K562 (cell line): ENCODE measurements around the gene FZD4. TPM values are rescaled to one million over a fixed set of nuclear protein-coding genes. Genes with fewer than 3 reads are reported as not detected.

ENCODE experiments used
- CHCHD3 ChIP-seq: fragments of 250-450 bp; sonication (Bioruptor Pico); IDR thresholded peaks from 2 replicates; pipeline ENCODE4 v2.1.2; 2022; ENCODE audit warnings: mild to moderate bottlenecking
- DPF2 ChIP-seq: fragments of 450-650 bp; IDR thresholded peaks from 2 replicates; pipeline ENCODE4 v1.6.1; 2016
- FOXP1 ChIP-seq: sonication (generic); formaldehyde crosslinking; IDR thresholded peaks from 2 replicates; pipeline ENCODE4 v1.8.0; 2022; ENCODE audit warnings: mild to moderate bottlenecking, missing genetic modification reagents
- HNRNPLL ChIP-seq: fragments of 200-400 bp; formaldehyde crosslinking; IDR thresholded peaks from 2 replicates; pipeline ENCODE4 v1.6.1; 2017; ENCODE audit warnings: low read length, low read depth, mild to moderate bottlenecking; ENCODE audit not compliant: poor library complexity, severe bottlenecking
- MAFK ChIP-seq: IDR thresholded peaks from 2 replicates; pipeline ENCODE4 v1.6.1; 2011; ENCODE audit warnings: low read length, improper control_type of control experiment
- MTA1 ChIP-seq: fragments of 450-650 bp; IDR thresholded peaks from 2 replicates; pipeline ENCODE4 v1.6.1; 2017; ENCODE audit warnings: borderline replicate concordance
- RBBP5 ChIP-seq: fragments of 200-600 bp; sonication (generic); IDR thresholded peaks from 2 replicates; pipeline ENCODE4 v1.6.1; 2012; ENCODE audit warnings: borderline replicate concordance, mild to moderate bottlenecking, low read length, control low read depth, inconsistent platforms; ENCODE audit not compliant: insufficient read depth, poor library complexity, severe bottlenecking
- TEAD2 ChIP-seq: fragments of 450-650 bp; IDR thresholded peaks from 2 replicates; pipeline ENCODE4 v1.6.1; 2016; ENCODE audit warnings: missing genetic modification characterization, control low read depth, missing compliant biosample characterization
- ZNF140 ChIP-seq: fragments of 250-450 bp; sonication (Bioruptor Pico); IDR thresholded peaks from 2 replicates; pipeline ENCODE4 v1.8.0; 2021; ENCODE audit warnings: moderate library complexity, mild to moderate bottlenecking, inconsistent platforms
- ZNF146 ChIP-seq: IDR thresholded peaks from one replicate; pipeline ENCODE4 v1.6.1; 2018; ENCODE audit warnings: missing compliant biosample characterization; ENCODE audit not compliant: unreplicated experiment
- polyA plus RNA-seq, 8 experiments: library from polyadenylated mRNA; depleted of rRNA in 4 of 8; stranded (reverse) in 5 of 8; unstranded in 3 of 8; fragments of >200 nt; fragmentation: Nextera tagmentation in 2 of 8; fragmentation: Illumina TruSeq in 1 of 8; extraction: Ambion mirVana in 2 of 8; extraction: Trizol in 1 of 8; gene quantifications; 2 replicates each; pipeline versions ENCODE4 v1.2.1 to v1.2.3, GENCODE V29; 2011 to 2014; ENCODE audit warnings: inconsistent platforms in 1 of 8, missing spikeins in 1 of 8
- total RNA-seq, 7 experiments: library from RNA; depleted of rRNA in 6 of 7; stranded (reverse); fragments of >200 nt in 6 of 7; fragmentation: Illumina TruSeq in 2 of 7; extraction: Trizol in 2 of 7; gene quantifications; 2 replicates each; pipeline versions ENCODE4 v1.2.1 to v1.2.3, GENCODE V29; 2011 to 2021; ENCODE audit warnings: low replicate concordance in 1 of 7
- TF ChIP-seq, protein P1 (sequence below): fragments of 200-600 bp; sonication (generic); IDR thresholded peaks from one replicate; pipeline ENCODE4 v1.6.1; 2012; ENCODE audit warnings: mild to moderate bottlenecking, low read depth, low read length, inconsistent platforms
- TF ChIP-seq, protein P2 (sequence below): sonication (generic); formaldehyde crosslinking; IDR thresholded peaks from 2 replicates; pipeline ENCODE4 v1.8.0; 2022; ENCODE audit warnings: mild to moderate bottlenecking, missing genetic modification reagents
- TF ChIP-seq, protein P3 (sequence below): fragments of 250-450 bp; sonication (Bioruptor Pico); IDR thresholded peaks from 2 replicates; pipeline ENCODE4 v1.9.0; 2021; ENCODE audit warnings: mild to moderate bottlenecking

FZD4 gene
- total and polyA plus RNA-seq, 9 of the 15 experiments (the other 6 are each of a cell fraction or from before 2014, with no cell fraction given) = 1.2 to 7.9 (median 5.8) TPM

DNA sequence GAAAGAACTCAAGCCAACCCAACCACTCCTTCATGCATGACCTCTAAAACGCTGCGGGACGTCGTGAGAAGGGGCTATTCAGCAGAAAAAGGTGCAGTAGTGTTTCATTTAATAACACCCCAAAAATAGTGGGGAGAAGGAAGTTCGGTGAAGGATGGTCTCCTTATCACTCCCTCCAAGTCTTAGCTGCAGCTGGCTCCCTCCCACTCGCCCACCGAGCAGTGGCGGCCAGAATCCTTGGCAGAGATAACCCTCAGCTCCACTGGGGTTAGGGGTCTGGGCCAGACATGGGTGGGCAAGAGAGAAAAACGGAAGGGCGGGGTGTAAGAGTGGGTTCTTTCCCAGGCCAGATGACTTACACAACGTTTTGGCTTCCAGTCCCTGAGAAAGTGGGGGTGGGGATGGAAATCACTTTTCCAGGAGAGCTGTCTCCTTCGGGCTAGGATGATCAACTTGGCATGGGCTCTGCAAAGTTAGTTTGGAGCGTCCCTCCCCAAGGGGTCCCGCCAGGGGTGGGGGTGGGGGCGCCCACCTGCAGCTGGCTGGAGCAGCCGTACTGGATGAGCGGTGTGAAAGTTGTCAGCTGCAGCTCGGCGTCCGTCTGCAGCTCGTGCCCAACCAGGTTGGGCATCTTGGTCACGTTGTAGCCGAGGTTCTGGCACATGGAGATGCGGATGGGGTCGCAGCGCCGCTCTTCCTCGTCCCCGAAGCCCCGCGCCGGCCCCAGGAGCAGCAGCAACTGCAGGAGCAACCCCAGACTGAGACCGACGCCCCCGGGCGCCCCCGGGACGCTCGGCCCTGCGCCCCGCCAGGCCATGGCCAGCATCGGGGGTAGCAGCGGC, 705 bp downstream of the FZD4 start (continued):
- TF ChIP-seq, protein P1, sequence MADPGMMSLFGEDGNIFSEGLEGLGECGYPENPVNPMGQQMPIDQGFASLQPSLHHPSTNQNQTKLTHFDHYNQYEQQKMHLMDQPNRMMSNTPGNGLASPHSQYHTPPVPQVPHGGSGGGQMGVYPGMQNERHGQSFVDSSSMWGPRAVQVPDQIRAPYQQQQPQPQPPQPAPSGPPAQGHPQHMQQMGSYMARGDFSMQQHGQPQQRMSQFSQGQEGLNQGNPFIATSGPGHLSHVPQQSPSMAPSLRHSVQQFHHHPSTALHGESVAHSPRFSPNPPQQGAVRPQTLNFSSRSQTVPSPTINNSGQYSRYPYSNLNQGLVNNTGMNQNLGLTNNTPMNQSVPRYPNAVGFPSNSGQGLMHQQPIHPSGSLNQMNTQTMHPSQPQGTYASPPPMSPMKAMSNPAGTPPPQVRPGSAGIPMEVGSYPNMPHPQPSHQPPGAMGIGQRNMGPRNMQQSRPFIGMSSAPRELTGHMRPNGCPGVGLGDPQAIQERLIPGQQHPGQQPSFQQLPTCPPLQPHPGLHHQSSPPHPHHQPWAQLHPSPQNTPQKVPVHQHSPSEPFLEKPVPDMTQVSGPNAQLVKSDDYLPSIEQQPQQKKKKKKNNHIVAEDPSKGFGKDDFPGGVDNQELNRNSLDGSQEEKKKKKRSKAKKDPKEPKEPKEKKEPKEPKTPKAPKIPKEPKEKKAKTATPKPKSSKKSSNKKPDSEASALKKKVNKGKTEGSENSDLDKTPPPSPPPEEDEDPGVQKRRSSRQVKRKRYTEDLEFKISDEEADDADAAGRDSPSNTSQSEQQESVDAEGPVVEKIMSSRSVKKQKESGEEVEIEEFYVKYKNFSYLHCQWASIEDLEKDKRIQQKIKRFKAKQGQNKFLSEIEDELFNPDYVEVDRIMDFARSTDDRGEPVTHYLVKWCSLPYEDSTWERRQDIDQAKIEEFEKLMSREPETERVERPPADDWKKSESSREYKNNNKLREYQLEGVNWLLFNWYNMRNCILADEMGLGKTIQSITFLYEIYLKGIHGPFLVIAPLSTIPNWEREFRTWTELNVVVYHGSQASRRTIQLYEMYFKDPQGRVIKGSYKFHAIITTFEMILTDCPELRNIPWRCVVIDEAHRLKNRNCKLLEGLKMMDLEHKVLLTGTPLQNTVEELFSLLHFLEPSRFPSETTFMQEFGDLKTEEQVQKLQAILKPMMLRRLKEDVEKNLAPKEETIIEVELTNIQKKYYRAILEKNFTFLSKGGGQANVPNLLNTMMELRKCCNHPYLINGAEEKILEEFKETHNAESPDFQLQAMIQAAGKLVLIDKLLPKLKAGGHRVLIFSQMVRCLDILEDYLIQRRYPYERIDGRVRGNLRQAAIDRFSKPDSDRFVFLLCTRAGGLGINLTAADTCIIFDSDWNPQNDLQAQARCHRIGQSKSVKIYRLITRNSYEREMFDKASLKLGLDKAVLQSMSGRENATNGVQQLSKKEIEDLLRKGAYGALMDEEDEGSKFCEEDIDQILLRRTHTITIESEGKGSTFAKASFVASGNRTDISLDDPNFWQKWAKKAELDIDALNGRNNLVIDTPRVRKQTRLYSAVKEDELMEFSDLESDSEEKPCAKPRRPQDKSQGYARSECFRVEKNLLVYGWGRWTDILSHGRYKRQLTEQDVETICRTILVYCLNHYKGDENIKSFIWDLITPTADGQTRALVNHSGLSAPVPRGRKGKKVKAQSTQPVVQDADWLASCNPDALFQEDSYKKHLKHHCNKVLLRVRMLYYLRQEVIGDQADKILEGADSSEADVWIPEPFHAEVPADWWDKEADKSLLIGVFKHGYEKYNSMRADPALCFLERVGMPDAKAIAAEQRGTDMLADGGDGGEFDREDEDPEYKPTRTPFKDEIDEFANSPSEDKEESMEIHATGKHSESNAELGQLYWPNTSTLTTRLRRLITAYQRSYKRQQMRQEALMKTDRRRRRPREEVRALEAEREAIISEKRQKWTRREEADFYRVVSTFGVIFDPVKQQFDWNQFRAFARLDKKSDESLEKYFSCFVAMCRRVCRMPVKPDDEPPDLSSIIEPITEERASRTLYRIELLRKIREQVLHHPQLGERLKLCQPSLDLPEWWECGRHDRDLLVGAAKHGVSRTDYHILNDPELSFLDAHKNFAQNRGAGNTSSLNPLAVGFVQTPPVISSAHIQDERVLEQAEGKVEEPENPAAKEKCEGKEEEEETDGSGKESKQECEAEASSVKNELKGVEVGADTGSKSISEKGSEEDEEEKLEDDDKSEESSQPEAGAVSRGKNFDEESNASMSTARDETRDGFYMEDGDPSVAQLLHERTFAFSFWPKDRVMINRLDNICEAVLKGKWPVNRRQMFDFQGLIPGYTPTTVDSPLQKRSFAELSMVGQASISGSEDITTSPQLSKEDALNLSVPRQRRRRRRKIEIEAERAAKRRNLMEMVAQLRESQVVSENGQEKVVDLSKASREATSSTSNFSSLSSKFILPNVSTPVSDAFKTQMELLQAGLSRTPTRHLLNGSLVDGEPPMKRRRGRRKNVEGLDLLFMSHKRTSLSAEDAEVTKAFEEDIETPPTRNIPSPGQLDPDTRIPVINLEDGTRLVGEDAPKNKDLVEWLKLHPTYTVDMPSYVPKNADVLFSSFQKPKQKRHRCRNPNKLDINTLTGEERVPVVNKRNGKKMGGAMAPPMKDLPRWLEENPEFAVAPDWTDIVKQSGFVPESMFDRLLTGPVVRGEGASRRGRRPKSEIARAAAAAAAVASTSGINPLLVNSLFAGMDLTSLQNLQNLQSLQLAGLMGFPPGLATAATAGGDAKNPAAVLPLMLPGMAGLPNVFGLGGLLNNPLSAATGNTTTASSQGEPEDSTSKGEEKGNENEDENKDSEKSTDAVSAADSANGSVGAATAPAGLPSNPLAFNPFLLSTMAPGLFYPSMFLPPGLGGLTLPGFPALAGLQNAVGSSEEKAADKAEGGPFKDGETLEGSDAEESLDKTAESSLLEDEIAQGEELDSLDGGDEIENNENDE = no peak
- TF ChIP-seq RBBP5 = peak; percentile 79
- no peak for TF ChIP-seq MAFK
- TF ChIP-seq HNRNPLL = no peak
- no peak for TF ChIP-seq FOXP1 (CRISPR knock-in tag)
- TF ChIP-seq ZNF140 = no peak
- no peak for TF ChIP-seq ZNF146 (CRISPR knock-in tag)
- peak; percentile 74 for TF ChIP-seq DPF2
- TF ChIP-seq TEAD2 (tag) = no peak
- TF ChIP-seq, protein P2, sequence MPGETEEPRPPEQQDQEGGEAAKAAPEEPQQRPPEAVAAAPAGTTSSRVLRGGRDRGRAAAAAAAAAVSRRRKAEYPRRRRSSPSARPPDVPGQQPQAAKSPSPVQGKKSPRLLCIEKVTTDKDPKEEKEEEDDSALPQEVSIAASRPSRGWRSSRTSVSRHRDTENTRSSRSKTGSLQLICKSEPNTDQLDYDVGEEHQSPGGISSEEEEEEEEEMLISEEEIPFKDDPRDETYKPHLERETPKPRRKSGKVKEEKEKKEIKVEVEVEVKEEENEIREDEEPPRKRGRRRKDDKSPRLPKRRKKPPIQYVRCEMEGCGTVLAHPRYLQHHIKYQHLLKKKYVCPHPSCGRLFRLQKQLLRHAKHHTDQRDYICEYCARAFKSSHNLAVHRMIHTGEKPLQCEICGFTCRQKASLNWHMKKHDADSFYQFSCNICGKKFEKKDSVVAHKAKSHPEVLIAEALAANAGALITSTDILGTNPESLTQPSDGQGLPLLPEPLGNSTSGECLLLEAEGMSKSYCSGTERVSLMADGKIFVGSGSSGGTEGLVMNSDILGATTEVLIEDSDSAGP (CRISPR knock-in tag) = no peak
- TF ChIP-seq, protein P3, sequence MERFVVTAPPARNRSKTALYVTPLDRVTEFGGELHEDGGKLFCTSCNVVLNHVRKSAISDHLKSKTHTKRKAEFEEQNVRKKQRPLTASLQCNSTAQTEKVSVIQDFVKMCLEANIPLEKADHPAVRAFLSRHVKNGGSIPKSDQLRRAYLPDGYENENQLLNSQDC (CRISPR knock-in tag) = no peak
- TF ChIP-seq MTA1 = no peak
- no peak for TF ChIP-seq CHCHD3 (CRISPR knock-in tag)
